GM19238 (cell line): Measurements from ENCODE around the gene ZNF281.
"Not testable (repeated sequence)": the region's sequence is repeated elsewhere in the genome, so short reads cannot be mapped to it uniquely, and the experiment has no call there.

Experiments used
- DNase-seq: peaks from one replicate; pipeline ENCODE4 v3.0.0; 2011; ENCODE audit warnings: low spot score; ENCODE audit not compliant: insufficient read length

Gene ZNF281

GRCh38 chr1:200365897-200366426 is 43.9 kb downstream of the ZNF281 start:
- DNase-seq: no peak

DNA sequence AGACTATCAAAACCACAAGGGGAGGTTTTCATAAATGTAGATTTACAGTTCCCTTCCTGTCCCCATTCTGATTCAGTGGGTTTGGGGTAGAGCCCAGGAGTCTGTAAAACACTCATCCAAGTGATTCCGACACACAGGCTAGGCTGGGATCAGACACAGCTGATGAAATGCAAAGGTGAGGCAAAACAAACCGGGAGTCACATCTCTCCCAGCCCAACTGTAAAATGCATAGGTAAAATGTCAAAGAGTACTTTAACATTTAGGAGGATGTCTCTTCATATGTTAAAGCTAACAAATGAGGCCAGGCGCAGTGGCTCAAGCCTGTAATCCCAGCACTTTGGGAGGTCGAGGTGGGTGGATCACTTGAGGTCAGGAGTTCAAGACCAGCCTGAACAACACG is 45.0 kb downstream of the ZNF281 start:
- DNase-seq: no peak

GRCh38 chr1:200364091-200364759 is 45.6 kb downstream of the ZNF281 start:
- no peak for DNase-seq

DNA sequence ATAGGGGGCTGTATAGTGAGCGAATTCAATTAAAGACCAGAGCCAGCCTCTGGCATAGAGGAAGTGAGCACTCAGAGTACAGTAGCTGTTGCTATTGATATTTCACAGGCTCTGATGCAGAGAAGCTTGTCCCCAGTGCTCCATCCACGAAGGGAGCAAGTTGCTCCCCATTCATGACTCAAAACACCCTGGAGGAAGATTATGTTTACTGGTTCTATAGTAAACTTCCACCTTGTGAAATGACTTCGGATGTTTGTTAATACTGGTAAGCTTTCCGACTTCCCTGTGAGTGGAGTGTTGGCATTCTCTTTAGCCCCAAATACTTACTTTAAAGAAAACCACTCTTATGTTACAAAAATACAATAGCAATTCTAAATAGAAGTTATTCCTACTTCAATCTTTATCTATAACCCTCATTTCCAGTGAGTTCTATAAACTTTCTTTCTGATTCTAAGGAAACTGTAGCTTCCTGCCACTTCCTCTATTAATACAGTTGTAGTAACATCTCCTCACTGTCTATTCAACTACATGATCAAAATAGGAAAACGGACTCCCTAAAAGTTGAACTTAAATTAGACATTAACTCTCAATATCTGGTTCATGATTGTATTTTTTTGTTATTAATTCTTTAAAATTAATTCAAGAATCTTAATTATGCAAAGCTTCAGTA is 46.4 kb downstream of the ZNF281 start:
- DNase-seq: no peak

- DNase-seq: no peak
Measured at GRCh38 chr1:200362421-200362820, 47.4 kb downstream of the ZNF281 start.

GRCh38 chr1:200359610-200360163 is 50.1 kb downstream of the ZNF281 start:
- no peak for DNase-seq

GRCh38 chr1:200357925-200358324 is 51.9 kb downstream of the ZNF281 start:
- not testable (repeated sequence) for DNase-seq

GRCh38 chr1:200355801-200356200 is 54.0 kb downstream of the ZNF281 start:
- no peak for DNase-seq
